ENCODE data around the gene ATP1A2.

DNA sequence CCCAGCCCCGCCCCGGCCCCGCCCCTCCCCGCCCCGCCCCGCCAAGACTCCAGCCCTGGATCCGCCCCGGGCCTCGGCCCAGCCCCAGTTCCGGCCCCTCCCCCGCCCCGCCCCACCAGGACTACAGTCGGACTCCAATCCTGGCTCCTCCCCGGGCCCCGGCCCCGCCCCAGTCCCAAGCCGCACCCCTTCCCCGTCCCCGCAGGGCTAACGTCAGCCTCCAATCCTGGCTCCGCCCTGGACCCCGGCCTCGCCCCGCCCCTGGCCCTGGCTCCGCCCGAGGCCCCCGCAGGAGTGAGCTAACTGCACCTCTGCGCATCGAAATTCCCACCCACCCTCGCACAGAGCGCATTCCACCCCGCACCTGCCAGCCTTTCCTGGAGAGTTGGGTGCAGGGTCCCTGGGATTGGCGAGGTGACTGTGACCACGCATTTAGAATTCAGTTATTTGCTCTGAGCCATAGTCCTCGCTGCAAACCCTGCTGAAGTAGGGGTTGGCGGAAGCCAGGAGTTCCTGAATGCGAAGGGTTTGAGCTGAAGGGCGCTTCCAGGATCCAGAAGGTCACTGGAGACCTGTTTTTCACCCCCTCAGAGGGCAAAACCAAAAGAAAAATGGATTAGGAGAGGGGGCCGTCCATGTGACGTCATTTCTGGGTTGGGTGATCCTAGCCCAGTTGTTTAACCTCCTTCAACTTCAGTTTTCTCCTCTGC, 16.6 kb upstream of the ATP1A2 start:
- TF ChIP-seq, protein P1, sequence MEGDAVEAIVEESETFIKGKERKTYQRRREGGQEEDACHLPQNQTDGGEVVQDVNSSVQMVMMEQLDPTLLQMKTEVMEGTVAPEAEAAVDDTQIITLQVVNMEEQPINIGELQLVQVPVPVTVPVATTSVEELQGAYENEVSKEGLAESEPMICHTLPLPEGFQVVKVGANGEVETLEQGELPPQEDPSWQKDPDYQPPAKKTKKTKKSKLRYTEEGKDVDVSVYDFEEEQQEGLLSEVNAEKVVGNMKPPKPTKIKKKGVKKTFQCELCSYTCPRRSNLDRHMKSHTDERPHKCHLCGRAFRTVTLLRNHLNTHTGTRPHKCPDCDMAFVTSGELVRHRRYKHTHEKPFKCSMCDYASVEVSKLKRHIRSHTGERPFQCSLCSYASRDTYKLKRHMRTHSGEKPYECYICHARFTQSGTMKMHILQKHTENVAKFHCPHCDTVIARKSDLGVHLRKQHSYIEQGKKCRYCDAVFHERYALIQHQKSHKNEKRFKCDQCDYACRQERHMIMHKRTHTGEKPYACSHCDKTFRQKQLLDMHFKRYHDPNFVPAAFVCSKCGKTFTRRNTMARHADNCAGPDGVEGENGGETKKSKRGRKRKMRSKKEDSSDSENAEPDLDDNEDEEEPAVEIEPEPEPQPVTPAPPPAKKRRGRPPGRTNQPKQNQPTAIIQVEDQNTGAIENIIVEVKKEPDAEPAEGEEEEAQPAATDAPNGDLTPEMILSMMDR (tag by site-specific recombination; IDR thresholded peaks at IDR 0.05) = no peak
- no peak for TF ChIP-seq ZNF488 (tag by site-specific recombination; IDR thresholded peaks at IDR 0.05)
- TF ChIP-seq ZNF549 (tag by site-specific recombination; IDR thresholded peaks at IDR 0.05) = no peak
- TF ChIP-seq, protein P2, sequence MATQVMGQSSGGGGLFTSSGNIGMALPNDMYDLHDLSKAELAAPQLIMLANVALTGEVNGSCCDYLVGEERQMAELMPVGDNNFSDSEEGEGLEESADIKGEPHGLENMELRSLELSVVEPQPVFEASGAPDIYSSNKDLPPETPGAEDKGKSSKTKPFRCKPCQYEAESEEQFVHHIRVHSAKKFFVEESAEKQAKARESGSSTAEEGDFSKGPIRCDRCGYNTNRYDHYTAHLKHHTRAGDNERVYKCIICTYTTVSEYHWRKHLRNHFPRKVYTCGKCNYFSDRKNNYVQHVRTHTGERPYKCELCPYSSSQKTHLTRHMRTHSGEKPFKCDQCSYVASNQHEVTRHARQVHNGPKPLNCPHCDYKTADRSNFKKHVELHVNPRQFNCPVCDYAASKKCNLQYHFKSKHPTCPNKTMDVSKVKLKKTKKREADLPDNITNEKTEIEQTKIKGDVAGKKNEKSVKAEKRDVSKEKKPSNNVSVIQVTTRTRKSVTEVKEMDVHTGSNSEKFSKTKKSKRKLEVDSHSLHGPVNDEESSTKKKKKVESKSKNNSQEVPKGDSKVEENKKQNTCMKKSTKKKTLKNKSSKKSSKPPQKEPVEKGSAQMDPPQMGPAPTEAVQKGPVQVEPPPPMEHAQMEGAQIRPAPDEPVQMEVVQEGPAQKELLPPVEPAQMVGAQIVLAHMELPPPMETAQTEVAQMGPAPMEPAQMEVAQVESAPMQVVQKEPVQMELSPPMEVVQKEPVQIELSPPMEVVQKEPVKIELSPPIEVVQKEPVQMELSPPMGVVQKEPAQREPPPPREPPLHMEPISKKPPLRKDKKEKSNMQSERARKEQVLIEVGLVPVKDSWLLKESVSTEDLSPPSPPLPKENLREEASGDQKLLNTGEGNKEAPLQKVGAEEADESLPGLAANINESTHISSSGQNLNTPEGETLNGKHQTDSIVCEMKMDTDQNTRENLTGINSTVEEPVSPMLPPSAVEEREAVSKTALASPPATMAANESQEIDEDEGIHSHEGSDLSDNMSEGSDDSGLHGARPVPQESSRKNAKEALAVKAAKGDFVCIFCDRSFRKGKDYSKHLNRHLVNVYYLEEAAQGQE (tag by site-specific recombination; IDR thresholded peaks at IDR 0.05) = no peak

Measured in HEK293 (cell line).